Stimulated activated CD8-positive, alpha-beta memory T cell treated with anti-CD3 and anti-CD28 coated beads, Interleukin-15, amount 100 ng/mL, for 24 hours (primary cell): ENCODE measurements around the gene SLC25A48.

Experiments
- DNase-seq: peaks from one replicate; pipeline ENCODE4 v3.0.0-alpha.2; 2020; ENCODE audit warnings: low read depth

Gene SLC25A48, protein sequence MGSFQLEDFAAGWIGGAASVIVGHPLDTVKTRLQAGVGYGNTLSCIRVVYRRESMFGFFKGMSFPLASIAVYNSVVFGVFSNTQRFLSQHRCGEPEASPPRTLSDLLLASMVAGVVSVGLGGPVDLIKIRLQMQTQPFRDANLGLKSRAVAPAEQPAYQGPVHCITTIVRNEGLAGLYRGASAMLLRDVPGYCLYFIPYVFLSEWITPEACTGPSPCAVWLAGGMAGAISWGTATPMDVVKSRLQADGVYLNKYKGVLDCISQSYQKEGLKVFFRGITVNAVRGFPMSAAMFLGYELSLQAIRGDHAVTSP

DNA sequence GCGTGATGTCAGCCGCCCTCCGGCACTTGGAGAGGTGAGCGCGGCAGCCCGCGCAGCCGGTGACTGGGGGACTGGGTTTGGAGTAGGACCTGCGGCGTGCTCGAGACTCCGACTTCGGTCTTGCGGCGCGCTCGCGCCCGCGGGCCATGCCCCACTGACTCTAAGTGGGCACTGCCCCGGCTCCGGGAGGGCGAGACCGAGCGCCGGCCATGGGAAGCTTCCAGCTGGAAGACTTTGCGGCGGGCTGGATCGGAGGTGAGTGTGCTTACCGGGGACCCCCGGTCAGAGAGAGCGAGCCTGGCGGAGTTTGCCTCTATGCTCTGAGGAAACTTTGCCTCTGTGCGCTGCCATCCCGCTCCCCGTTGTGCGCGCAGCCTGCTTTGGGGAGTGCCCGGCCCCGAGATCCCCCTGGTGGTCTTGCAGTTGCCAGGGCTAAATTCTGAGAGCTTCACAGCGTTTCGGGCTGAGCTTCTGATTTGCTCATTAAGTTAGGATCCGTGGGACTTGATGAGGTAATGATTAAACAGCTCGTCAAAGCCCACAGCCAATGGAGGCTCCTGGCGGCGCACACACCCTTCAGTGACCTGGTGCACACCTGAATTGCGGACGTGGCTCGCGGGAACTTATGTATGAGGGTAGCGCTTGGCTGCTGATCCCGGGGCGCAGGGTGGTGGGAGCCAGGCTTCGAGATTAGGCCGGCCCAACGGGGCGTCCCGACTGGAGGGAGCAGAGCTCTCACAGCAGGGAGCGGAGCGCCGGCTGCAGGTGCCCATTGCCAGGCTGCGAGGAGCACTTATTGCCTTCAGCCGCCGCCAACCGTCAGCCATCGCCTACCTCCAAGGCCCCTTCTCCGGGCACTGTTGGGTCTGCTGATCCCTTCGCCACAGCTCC is at the start of gene SLC25A48:
Gene SLC25A48 (plus strand): TSS at position 25 of the 891 bp plus-strand sequence. CDS start 185 bp downstream, at position 210.
- DNase-seq = no peak

DNA sequence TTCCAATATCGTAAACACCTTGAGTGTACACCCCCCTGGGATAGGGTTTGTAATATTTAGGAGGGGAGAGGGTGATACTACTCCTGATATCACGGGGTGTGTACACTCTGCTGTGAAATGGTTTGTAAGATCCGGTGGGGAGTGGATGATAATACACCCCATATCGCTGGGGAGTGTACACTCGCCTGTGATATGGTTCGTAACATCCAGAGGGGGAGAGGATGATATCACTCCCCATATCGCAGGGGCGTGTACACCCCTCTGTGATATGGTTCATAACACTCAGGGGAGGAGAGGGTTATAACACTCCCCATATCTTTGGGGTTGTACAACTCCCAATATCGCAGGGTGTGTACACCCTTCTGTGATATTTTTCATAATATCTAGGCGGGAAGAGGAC is 33.8 kb upstream of the SLC25A48 start:
- DNase-seq = no peak

DNA sequence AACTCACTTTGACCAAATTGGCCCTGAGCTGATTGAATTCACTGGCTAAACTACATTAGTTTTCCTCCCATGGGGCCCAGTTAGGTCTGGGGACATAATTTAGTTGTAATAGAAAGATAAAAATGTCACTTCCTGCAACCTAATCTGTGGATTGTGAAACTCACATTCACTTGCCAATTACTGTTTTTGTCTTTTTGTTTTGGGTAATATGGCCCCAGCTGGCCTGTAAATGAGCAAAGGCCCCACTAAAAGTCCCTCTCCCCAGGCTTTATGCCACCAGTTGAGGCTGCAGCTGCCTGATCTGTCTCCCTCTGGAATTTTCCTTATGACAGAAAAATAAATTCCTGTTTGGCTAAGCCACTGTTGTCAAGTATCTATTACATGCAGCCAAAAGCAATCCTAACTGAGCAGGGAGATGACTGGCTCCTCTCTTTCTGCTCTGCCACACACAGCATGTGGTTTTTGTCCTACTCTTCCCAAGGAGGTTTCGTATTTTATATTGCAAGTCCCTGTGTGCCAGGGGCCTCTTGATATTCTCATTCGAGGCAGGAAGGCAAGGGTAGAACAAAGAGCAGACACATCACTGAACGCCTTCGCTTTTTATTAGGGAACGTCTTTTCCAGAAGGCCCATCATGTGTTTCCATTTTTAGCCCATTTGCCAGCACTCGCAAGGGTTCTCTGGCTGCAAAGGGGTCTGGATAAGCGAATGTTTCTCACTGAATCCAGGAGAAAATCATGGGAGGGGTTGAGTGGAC is 24.1 kb upstream of the SLC25A48 start:
- DNase-seq = no peak

DNA sequence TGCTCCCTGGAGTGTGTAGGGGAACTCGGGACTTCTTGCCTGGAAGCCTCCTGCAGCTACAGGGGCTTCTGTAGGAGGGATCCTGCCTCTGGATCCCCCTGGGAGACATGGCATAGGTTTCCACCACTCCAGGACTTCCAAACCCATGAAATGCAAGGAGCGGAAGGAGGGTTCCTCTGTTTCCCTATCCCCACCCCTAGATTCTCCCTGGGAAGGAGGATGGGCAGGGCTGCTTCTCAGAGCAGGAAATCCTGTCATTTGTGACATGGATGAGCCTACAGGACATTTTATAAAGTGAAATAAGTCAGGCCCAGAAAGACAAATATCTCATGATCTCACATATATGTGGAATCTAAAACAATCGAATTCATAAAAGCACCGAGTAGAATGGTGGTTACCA is 23.5 kb upstream of the SLC25A48 start:
- DNase-seq = no peak

DNA sequence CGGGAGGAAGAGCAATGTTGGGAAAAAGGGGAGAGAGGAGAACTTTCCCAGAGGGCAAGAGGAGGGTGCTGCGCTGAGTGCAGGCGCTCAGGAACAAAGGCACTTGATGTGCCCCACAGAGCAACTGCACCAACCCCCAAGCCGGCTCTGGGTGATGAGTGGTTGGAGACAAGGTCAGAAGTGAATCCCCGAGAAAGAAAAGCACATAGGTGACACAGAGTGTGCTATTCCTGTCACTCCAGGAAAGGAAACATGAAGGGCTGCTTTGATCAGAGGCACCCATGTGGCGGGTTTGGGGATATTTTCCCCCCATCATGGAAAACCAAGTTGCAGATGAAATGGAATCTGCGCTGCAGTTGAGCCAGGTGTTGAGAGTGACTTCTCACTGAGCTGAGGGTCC is 20.7 kb upstream of the SLC25A48 start:
- no peak for DNase-seq

DNA sequence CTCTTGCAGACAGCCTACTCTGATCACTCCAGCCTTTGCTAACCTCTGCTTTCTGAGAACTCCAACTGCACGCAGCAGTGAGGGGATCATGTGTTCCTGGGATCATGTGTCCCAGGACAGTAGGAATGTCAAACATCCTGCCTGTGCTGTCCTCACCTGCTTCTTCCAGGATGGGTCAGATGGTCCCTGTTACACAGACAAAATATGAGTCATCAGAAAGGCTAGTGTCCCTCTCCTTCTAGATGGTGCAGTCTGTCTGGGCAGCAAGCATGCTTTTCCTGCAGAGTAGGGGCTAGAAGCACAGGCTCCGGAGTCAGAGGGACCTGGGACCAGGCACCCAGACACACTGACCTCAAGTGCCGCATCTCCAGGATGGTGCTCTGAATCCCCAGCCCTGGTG is 20.1 kb upstream of the SLC25A48 start:
- no peak for DNase-seq

DNA sequence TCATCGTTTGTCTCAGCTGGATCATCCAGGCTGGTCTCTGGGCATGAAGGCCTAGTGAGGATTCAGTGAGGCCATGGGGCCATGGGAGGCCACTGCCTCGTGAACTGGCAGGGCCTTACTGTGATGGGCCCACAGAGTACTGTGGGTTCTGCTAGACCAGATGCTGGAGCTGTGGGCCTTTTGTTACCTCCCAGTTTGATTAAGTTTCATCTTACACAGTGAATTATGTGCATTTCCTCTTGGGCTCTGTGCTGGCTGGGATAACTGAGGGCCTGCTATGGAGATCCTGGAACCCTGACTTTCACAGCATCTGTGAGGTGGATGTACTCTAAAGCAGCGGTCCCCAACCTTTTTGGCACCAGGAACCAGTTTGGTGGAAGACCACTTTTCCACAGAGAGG is 19.7 kb upstream of the SLC25A48 start:
- DNase-seq = no peak

DNA sequence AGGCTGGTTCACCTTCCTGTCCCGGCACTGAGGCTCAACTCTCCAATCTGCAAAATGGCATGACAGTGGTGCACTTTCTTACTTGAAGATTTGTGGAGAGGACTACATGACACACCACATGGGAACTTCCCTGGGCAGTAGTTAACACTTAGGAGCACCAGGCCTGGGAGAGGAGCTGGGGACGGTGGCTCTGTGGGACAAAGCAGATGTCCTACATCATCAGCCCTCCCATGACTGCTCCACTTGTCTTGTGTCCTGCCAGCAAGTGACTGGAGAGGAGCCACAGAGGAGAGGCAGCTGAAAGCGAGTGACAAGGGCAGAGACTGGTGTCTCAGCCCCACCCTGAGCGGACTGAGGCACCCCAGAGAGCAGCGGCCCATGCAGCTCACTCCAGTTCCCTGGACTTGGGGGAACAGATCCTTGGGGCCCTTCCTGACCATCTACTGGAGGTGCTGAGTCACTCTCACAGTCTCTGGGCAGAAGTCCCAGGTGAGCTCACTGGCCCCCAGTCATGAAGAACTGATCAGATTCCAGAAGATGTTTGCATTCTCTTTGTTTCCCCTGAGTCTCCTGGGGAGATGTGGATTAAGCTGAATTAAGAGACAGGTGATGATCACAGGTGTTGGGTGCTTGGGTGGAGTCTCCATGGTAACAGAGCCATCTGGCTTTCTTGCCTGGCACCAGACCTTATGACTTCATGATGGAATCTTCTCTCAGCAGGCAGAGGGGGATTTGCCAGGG is 13.2 kb upstream of the SLC25A48 start:
- no peak for DNase-seq

DNA sequence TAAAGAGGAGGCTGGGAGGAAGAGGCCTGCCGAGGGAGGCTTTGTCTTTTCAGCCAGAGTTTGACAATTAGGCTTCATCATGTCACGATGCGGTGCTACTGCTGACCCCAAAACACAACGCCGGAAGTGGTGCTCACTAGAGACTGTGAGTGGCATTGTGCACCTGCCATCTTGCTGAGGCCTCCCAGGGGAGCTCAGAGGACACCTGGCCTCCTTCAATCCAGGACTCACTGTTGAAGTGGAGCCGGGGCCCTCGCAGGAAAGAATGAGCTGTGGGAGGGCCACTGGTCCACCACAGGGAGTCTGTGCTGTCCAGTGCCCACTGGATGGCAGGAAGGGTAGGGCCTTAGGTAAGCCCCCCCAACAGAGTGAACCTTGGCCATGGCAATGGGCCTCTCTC is 12.7 kb upstream of the SLC25A48 start:
- DNase-seq = no peak

DNA sequence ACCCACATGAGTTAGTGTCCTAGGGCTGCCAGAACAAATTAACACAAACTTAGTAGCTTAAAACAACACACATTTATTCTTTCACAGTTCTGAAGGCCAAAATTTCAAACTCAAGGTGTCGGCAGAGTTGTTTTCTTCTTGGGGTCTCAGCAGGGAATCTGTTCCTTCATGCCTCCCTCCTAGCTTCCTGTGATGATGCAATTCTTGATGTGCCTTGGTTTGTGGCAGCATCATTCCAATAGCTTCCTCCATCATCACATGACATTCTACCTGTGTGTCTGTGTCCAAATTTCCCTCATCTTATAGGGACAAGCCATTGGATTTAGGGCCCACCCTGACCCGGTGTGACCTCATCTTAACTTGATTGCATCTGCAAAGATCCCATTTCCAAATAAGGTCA is 12.2 kb upstream of the SLC25A48 start:
- no peak for DNase-seq

DNA sequence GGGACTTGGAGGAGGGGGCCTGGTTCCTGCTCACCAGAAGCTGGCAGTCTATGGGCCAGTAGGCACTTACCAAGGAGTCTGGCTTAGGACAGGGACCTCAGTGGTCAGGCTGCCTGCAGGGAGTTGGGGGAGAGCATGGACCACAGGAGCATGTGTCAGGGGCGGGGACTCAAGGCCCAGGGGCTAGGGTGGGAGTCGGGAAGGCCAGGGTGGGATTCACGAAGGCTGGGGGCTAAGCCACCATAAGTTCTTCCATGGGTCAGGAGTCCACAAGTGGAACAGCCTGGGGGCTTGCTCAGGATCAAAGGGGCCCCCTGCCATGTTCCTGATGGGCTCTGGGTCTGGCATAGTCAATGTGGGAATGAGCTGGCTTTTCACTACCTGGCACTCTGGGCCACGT is 11.5 kb upstream of the SLC25A48 start:
- no peak for DNase-seq

DNA sequence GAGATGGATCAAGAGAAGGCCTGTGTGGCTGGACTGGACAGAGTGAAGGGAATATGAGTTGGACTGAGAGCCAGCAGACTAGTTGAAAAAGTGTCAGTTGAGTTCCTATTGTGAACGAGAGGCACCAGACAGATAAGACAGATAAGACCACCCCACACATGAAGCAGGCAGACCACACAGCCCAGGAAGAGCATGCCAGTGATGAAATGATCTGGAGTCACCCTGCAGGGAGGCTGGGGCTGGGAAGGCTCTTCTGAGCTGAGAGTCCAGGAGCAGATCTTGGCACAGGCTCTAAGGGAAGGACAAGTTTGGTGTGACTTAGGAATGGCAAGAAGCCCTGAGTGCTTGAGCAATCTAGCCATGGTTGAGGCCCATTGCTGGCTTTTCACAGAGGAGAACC is 10.6 kb upstream of the SLC25A48 start:
- no peak for DNase-seq

DNA sequence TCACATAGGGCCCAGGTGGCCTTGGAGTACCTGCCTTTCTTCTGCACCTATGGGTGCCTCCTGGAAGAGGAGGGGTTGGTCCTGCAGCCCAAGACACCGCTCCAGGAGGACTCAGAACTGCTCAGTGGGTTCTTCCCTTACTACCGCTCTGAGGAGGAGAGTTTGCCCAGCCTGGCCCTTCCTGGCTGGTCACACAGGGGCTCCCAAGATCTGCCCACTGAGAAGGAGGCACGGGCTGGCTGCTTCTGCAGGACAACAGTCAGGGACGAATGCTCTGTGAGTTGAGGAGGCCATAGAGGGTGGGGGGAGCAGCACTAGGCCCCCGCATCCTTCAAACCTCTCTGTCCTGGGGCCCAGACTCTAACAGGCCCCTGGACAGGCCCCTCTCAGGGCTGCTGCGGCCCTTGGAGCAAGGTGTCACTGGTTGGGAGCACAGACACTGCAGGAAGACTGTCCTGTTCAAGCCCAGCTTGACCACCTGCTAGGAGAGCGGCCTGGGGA is 9.9 kb upstream of the SLC25A48 start:
- DNase-seq = no peak

DNA sequence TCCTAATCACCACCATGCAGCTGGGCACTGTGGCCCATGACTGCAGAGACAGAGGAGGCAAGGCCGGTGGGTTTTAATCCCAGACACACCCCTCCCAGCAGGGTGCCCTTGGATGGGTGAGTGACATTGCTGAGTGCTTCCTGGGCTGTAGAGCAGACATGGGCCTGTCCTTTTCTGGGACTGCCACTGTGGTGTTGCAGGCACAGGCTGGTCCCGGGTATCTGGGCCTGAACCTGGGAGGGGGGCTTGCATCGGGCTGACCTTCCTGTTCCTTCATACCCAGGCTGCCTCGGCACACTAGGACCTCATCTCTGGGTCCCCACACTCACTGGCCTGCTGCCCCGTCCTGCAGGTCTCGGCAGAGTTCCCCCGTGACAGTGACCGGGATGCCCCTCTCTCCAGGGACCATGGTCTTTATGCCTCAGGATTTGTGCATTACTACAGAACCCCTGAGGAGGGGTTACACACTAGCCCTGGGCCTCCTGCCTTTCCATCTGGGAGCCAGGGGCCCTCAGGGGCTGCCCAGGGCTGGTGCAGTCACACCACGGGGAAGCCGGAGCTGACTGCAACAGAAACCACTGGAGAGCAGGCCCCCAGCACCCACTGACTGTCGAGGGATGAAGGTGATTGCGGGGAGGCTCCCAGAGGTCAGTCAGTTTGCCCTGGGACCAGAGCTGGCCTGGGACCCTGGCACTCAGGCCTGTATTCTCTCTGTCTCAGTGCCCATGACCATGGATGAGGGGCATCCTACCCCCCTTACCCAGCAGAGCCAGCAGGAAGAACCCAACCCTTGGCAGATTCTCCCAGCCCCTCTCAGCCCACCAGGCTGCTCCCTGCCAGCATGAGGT is 8.9 kb upstream of the SLC25A48 start:
- DNase-seq = no peak

DNA sequence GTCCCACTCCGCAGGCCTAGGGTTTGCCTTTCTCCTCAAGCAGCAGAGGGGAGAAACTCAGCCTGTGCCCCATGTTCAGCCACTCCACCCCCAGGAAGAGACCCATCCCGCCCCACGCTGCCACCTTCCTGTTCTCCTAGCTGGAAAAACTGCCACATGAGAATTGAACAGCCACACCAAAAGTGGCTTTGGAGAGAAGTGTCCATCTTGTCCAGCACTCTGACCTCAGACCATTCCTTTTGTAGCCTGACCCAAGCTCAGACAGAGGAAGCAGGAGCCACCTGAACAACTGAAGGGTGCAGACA is 8.3 kb upstream of the SLC25A48 start:
- DNase-seq = no peak

DNA sequence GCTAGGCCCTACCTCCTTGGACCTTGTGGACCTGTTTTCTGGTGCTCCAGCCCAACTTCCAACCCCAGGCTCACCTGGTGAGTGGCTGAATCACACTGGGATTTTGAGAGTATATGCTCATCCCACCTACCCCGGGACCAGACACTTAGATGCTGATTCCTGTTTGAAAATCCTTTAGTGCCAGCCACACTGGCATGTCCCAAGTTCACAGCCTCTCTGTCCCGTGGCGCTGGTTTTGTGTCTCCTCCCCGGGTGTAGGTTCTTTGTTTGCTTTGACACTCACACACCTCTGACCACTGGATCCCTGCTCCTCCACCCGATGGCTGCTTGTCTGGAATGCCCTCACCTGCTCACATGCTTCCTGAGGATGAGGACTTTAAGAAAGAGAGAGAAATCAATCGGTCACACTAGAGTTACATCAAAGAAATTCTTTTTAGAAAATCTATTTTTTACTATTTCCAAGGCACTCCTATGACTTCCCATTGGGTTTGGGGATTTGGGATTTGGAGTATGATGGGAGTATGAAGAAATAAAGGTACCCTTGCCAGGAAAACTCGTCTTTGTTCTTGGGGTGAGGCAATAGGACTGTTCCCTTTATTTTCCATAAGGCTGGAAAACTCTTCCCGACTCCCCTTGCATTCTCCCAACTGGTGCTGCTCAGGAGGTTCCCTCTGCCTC is 7.3 kb upstream of the SLC25A48 start:
- no peak for DNase-seq

DNA sequence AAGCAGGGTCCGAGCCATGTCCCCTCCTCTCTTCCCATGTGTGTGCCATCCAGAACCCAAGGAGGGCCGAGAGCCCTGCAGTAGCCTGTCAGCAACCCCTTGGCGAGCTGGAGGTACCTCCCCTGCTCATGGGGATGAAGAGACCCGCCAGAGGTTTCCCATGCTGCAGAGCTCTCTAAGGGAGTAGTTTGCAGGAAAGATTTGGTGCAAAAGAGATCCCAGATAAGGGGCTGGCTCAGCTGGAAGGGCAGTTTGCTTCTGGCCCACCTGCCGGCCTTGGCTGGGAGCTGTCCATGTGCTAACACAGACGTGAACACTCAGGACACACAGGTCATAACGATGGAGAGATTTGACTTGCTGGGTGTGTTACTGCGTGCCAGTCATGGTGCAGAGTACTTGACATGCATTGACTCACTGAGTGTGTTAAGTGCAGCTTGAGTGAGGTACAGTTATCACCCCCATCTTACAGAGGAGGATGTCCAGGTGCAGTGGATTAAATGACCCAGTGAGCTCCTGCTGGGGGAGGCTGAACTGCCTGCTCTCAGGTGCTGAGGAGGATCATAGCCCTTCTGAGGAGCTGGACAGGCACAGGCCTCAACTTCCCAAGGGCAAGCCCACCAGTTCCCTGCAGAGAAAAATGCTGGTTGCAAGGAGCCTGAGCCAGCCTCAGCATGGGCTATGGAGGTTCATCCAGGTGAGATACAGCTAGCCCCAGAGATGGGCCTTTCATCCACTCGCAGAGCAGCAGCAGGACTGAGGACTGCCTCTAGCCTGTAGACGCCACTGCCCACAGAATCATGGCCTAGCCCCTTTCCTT is 6.3 kb upstream of the SLC25A48 start:
- DNase-seq = no peak

DNA sequence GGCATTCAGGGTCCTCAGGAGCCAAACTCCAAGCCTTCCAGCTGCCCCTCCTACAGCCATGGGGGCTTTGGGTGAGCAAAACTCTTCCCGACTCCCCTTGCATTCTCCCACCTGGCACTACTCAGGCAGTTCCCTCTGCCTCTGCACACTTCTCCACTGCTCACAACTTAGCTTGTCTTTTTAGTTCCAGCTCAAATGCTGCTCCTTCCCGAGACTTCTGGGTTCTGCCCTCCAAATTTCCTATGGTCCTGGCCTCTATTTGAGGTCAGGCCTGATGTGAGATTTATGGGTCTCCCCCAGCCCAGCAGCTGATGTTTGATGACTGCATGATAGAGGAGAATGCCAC is 5.7 kb upstream of the SLC25A48 start:
- DNase-seq = no peak

DNA sequence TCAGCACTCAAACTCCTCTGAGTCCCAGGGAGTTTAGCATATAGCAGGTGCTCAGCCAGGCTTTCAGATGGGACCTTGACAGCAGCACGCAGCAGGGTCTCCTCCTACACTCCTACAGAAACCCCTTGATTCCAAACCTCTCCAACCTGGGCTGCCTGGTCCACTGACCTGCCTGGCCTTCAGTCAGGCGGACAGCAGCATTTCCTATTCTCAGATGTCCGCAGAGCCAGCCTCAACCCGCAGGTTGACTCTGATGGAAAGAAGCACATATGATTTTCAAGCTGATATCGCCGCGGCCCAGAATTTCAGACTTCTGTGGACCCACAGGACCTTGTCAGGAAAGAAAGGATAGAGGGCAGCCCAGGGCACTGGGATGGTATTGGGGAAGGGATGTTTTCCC is 5.3 kb upstream of the SLC25A48 start:
- DNase-seq = no peak
